Activated CD8-positive, alpha-beta memory T cell treated with anti-CD3 and anti-CD28 coated beads for 48 hours (primary cell): ENCODE results near the gene RPUSD1.
A peak's percentile ranks its signal among the peaks of the same experiment; 100 is the strongest.

Experiments
- DNase-seq, 3 experiments: peaks; one replicate each; pipeline ENCODE4 v3.0.0-alpha.2; 2020; ENCODE audit warnings: low read depth in 2 of 3, low spot score in 2 of 3

The RPUSD1 gene

GRCh38 chr16:819336-820043 is 31.3 kb upstream of the RPUSD1 start:
- no peak for DNase-seq

- DNase-seq: no peak
These were observed 30.4 kb upstream of the RPUSD1 start for GRCh38 chr16:818592-818991.

- no peak for DNase-seq
These were observed 30.0 kb upstream of the RPUSD1 start for GRCh38 chr16:818132-818531.

- DNase-seq: no peak
These were observed 29.1 kb upstream of the RPUSD1 start for GRCh38 chr16:817001-817906.

GRCh38 chr16:815861-816260 is 27.7 kb upstream of the RPUSD1 start:
- DNase-seq: no peak

- no peak for DNase-seq
These were observed 26.8 kb upstream of the RPUSD1 start for GRCh38 chr16:814974-815373.

GRCh38 chr16:813916-814412 is 25.8 kb upstream of the RPUSD1 start:
- no peak for DNase-seq

GRCh38 chr16:813204-813915 is 25.2 kb upstream of the RPUSD1 start:
- DNase-seq: peak in 1 of 3 experiments; percentile 42

- DNase-seq: no peak
These were observed 19.9 kb upstream of the RPUSD1 start for GRCh38 chr16:808085-808386.

GRCh38 chr16:807347-808084 is 19.3 kb upstream of the RPUSD1 start:
- DNase-seq: peak; percentile 66 to 80 (median 70)

- DNase-seq: no peak
These were observed 17.3 kb upstream of the RPUSD1 start for GRCh38 chr16:805474-805873.

GRCh38 chr16:804193-805048 is 16.2 kb upstream of the RPUSD1 start:
- DNase-seq: no peak

- no peak for DNase-seq
These were observed 15.5 kb upstream of the RPUSD1 start for GRCh38 chr16:803754-804080.

- DNase-seq: no peak
These were observed 15.0 kb upstream of the RPUSD1 start for GRCh38 chr16:802914-803753.

GRCh38 chr16:802461-802860 is 14.3 kb upstream of the RPUSD1 start:
- no peak for DNase-seq

- DNase-seq: no peak
These were observed 13.6 kb upstream of the RPUSD1 start for GRCh38 chr16:801584-802363.

GRCh38 chr16:800834-801511 is 12.8 kb upstream of the RPUSD1 start:
- DNase-seq: no peak
